Trophoblast cell (in vitro differentiated cells and primary cell): ENCODE results near the gene KCNG4.

Experiments
- DNase-seq, 2 donors: peaks; one replicate each; pipeline ENCODE4 v3.0.0-alpha.2; 2016
- H2AFZ ChIP-seq: 2 replicates; pipeline ENCODE4 v1.6.1; 2013; ENCODE audit warnings: low read length, moderate library complexity, mild to moderate bottlenecking; ENCODE audit not compliant: insufficient read depth, poor library complexity
- H2AK5ac ChIP-seq: 2 replicates; pipeline ENCODE4 v1.6.1; 2013; ENCODE audit warnings: mild to moderate bottlenecking, low read length
- H2BK120ac ChIP-seq: 2 replicates; pipeline ENCODE4 v1.6.1; 2013; ENCODE audit warnings: low read length, mild to moderate bottlenecking, moderate library complexity; ENCODE audit not compliant: insufficient read depth, poor library complexity
- H2BK12ac ChIP-seq: 2 replicates; pipeline ENCODE4 v1.6.1; 2013; ENCODE audit warnings: mild to moderate bottlenecking, low read length, moderate library complexity
- H2BK5ac ChIP-seq: 2 replicates; pipeline ENCODE4 v1.6.1; 2013; ENCODE audit warnings: low read length, low read depth, moderate library complexity, mild to moderate bottlenecking; ENCODE audit not compliant: poor library complexity
- H3K14ac ChIP-seq: 2 replicates; pipeline ENCODE4 v1.6.1; 2013; ENCODE audit warnings: mild to moderate bottlenecking, low read length
- H3K18ac ChIP-seq: 2 replicates; pipeline ENCODE4 v1.6.1; 2013; ENCODE audit warnings: mild to moderate bottlenecking, low read length
- H3K23ac ChIP-seq: 2 replicates; pipeline ENCODE4 v1.6.1; 2013; ENCODE audit warnings: low read length
- H3K27ac ChIP-seq: 2 replicates; pipeline ENCODE4 v1.5.1; 2013; ENCODE audit warnings: low read depth, mild to moderate bottlenecking, inconsistent platforms, low read length, moderate library complexity
- H3K27me3 ChIP-seq: 2 replicates; pipeline ENCODE4 v1.6.1; 2013; ENCODE audit warnings: inconsistent platforms, mild to moderate bottlenecking, low read length, moderate library complexity; ENCODE audit not compliant: insufficient read depth
- H3K36me3 ChIP-seq, 2 experiments: 1 replicate in 1 of 2; 2 replicates in 1 of 2; pipeline ENCODE4 v1.6.1; 2013; ENCODE audit warnings: low read length in 2 of 2, mild to moderate bottlenecking in 2 of 2, moderate library complexity in 1 of 2; ENCODE audit not compliant: insufficient read depth in 2 of 2, control insufficient read depth in 1 of 2
- H3K4ac ChIP-seq: 2 replicates; pipeline ENCODE4 v1.6.1; 2013; ENCODE audit warnings: low read depth, mild to moderate bottlenecking, low read length, moderate library complexity
- H3K4me1 ChIP-seq, 2 experiments: 1 replicate in 1 of 2; 2 replicates in 1 of 2; pipeline ENCODE4 v1.6.1; 2013; ENCODE audit warnings: low read length in 2 of 2, mild to moderate bottlenecking in 2 of 2, moderate library complexity in 1 of 2; ENCODE audit not compliant: insufficient read depth in 2 of 2, control insufficient read depth in 1 of 2
- H3K4me2 ChIP-seq: 2 replicates; pipeline ENCODE4 v1.6.1; 2013; ENCODE audit warnings: inconsistent platforms, mild to moderate bottlenecking, low read length, moderate library complexity
- H3K4me3 ChIP-seq: 2 replicates; pipeline ENCODE4 v1.5.1; 2013; ENCODE audit warnings: mild to moderate bottlenecking, low read depth, low read length, inconsistent platforms
- H3K79me1 ChIP-seq: one replicate; pipeline ENCODE4 v1.6.1; 2013; ENCODE audit warnings: low read length
- H3K79me2 ChIP-seq: 2 replicates; pipeline ENCODE4 v1.6.1; 2013; ENCODE audit warnings: low read length, mild to moderate bottlenecking; ENCODE audit not compliant: control insufficient read depth, insufficient read depth, poor library complexity
- H3K9ac ChIP-seq: 2 replicates; pipeline ENCODE4 v1.6.1; 2013; ENCODE audit warnings: mild to moderate bottlenecking, low read length
- H3K9me3 ChIP-seq: 2 replicates; pipeline ENCODE4 v1.6.1; 2013; ENCODE audit warnings: low read depth, mild to moderate bottlenecking, control low read depth, inconsistent platforms, low read length; ENCODE audit not compliant: insufficient read depth
- H4K12ac ChIP-seq: 2 replicates; pipeline ENCODE4 v1.6.1; 2013; ENCODE audit warnings: low read depth, mild to moderate bottlenecking, low read length, moderate library complexity
- H4K8ac ChIP-seq: 2 replicates; pipeline ENCODE4 v1.6.1; 2013; ENCODE audit warnings: low read depth, mild to moderate bottlenecking, low read length, moderate library complexity
- H4K91ac ChIP-seq: one replicate; pipeline ENCODE4 v1.6.1; 2013; ENCODE audit warnings: low read depth, mild to moderate bottlenecking, low read length, moderate library complexity
- WGBS: extraction: QIAGEN DNeasy Blood & Tissue Kit; methylation state at CpG from one replicate; pipeline ENCODE4 v1.1.7; 2013; ENCODE audit warnings: missing lambda C conversion rate; ENCODE audit not compliant: insufficient read length, insufficient coverage; ENCODE audit errors: extremely low coverage; 5-methylcytosine and 5-hydroxymethylcytosine counted together

KCNG4 gene

GRCh38 chr16:84242839-84243238 is 3.0 kb upstream of the KCNG4 start:
- no peak overlapping the region for H3K14ac ChIP-seq
- no CpG with 5 or more reads among the region's 9 CpGs for WGBS
- H3K4ac ChIP-seq = no peak overlapping the region
- no peak overlapping the region for H4K91ac ChIP-seq
- no peak overlapping the region for H2BK5ac ChIP-seq
- H4K12ac ChIP-seq = no peak overlapping the region
- no peak overlapping the region for H2AFZ ChIP-seq
- H2BK12ac ChIP-seq = no peak overlapping the region
- no peaks in the 10 kb centered on the region for H3K79me1 ChIP-seq
- no peak overlapping the region for H3K9ac ChIP-seq
- peaks cover 0 to 4% of the 10 kb centered on the region in 2 experiments for H3K4me1 ChIP-seq
- H3K23ac ChIP-seq = no peak overlapping the region
- no peaks in the 10 kb centered on the region for H3K9me3 ChIP-seq
- no peaks in the 10 kb centered on the region for H3K79me2 ChIP-seq
- H3K4me3 ChIP-seq = no peak overlapping the region
- H3K27ac ChIP-seq = no peak overlapping the region
- DNase-seq = no peak
- H4K8ac ChIP-seq = no peak overlapping the region
- no peaks in the 10 kb centered on the region for H3K36me3 ChIP-seq
- H2AK5ac ChIP-seq = no peak overlapping the region
- no peak overlapping the region for H3K4me2 ChIP-seq
- no peak overlapping the region for H3K18ac ChIP-seq
- no peak overlapping the region for H2BK120ac ChIP-seq
- no peaks in the 10 kb centered on the region for H3K27me3 ChIP-seq

DNA sequence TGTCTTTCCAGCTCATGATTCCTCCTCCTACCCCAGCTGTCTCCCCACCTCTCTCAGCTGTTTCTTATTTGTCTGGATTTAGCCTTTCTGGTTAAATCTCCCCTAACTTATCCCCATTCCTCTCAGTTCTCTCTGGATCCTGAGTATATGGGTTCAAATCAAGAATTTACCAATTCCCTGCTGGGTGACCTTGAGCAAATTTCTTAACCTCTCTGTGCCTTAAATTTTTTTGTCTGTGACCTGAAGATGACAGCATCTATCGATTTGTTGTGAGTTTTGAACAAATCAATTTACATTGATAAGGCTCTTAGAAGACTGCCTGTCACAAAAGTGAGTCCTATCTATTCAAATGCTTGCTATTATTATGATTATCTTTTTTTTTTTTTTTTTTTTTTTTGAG is 2.0 kb upstream of the KCNG4 start:
- Histone ChIP-seq H3K36me3 (no peaks in the 10 kb centered on the region), H4K12ac (no peak overlapping the region), H3K79me1 (no peaks in the 10 kb centered on the region), H3K14ac (no peak overlapping the region), H3K27ac (no peak overlapping the region), H3K27me3 (no peaks in the 10 kb centered on the region), H3K4ac (no peak overlapping the region), H3K18ac (no peak overlapping the region), H4K8ac (no peak overlapping the region), H3K4me2 (no peak overlapping the region), H3K79me2 (no peaks in the 10 kb centered on the region), H2BK12ac (no peak overlapping the region), H2AFZ (no peak overlapping the region), H3K4me1 (peaks cover 0 to 4% of the 10 kb centered on the region in 2 experiments), H2AK5ac (no peak overlapping the region), H3K4me3 (no peak overlapping the region), H4K91ac (no peak overlapping the region), H2BK120ac (no peak overlapping the region), H3K23ac (no peak overlapping the region), H3K9me3 (no peaks in the 10 kb centered on the region), H3K9ac (no peak overlapping the region), H2BK5ac (no peak overlapping the region)
- WGBS = no CpG with 5 or more reads among the region's 1 CpG
- no peak for DNase-seq

DNA sequence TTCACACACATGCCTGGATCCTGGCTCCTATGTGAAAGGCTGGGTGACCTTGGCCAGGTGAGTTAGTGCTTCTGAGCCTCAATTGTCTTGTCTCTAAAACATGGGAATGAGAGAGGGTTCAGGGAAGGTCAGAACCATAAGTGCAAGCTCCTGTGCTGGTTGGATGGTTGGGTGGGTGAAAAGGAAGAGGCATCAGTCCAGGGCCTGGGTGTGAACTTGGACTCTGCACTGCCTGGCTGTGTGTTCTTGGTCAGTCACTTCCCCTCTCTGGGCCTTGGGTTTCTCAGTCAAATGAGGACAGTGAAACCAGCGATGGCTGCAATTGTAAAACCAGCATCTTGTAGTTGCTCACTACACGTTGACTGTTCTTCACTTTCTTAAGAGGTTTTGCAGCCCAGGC is 643 bp upstream of the KCNG4 start:
- H2BK5ac ChIP-seq = no peak overlapping the region
- no peak overlapping the region for H4K91ac ChIP-seq
- no peak overlapping the region for H3K4me2 ChIP-seq
- H2BK120ac ChIP-seq = no peak overlapping the region
- no peak overlapping the region for H4K8ac ChIP-seq
- no peaks in the 10 kb centered on the region for H3K36me3 ChIP-seq
- no peaks in the 10 kb centered on the region for H3K79me1 ChIP-seq
- H2AK5ac ChIP-seq = no peak overlapping the region
- H2BK12ac ChIP-seq = no peak overlapping the region
- H3K14ac ChIP-seq = no peak overlapping the region
- H3K4me3 ChIP-seq = no peak overlapping the region
- no peak overlapping the region for H3K23ac ChIP-seq
- H3K27ac ChIP-seq = no peak overlapping the region
- no peaks in the 10 kb centered on the region for H3K9me3 ChIP-seq
- no peak overlapping the region for H3K18ac ChIP-seq
- no peak overlapping the region for H3K9ac ChIP-seq
- no peak for DNase-seq
- no peak overlapping the region for H4K12ac ChIP-seq
- no peak overlapping the region for H2AFZ ChIP-seq
- H3K4ac ChIP-seq = no peak overlapping the region
- no peaks in the 10 kb centered on the region for H3K27me3 ChIP-seq
- no peaks in the 10 kb centered on the region for H3K79me2 ChIP-seq
- WGBS = no CpG with 5 or more reads among the region's 2 CpGs
- H3K4me1 ChIP-seq = peaks cover 0 to 1% of the 10 kb centered on the region in 2 experiments

- WGBS = no CpG with 5 or more reads among the region's 10 CpGs
- no peak overlapping the region for H2BK5ac ChIP-seq
Measured at GRCh38 chr16:84239141-84239769, 557 bp downstream of the KCNG4 start.

More at GRCh38 chr16:84239141-84239769, 557 bp downstream of the KCNG4 start:
- Histone ChIP-seq H3K27ac (no peak overlapping the region), H3K18ac (no peak overlapping the region), H2BK120ac (no peak overlapping the region), H4K8ac (no peak overlapping the region), H3K4me2 (no peak overlapping the region), H3K9ac (no peak overlapping the region), H3K23ac (no peak overlapping the region), H2AK5ac (no peak overlapping the region), H3K79me1 (no peaks in the 10 kb centered on the region), H3K9me3 (no peaks in the 10 kb centered on the region), H3K36me3 (no peaks in the 10 kb centered on the region), H3K4me3 (no peak overlapping the region), H4K12ac (no peak overlapping the region), H4K91ac (no peak overlapping the region), H3K4me1 (no peaks in the 10 kb centered on the region), H3K27me3 (no peaks in the 10 kb centered on the region), H2BK12ac (no peak overlapping the region), H3K14ac (no peak overlapping the region), H3K4ac (no peak overlapping the region), H3K79me2 (no peaks in the 10 kb centered on the region), H2AFZ (no peak overlapping the region)
- no peak for DNase-seq
